Spleen (tissue), 7 donors: ENCODE data around the gene LMOD2.

Experiments used
- POLR2A ChIP-seq, 3 donors: fragments of 450-650 bp; IDR thresholded peaks; one replicate each; pipeline ENCODE4 v1.5.1; 2017; ENCODE audit warnings: antibody characterized with exemption in 3 of 3, mild to moderate bottlenecking in 1 of 3
- POLR2AphosphoS5 ChIP-seq, 3 donors: sonication (generic); formaldehyde crosslinking; IDR thresholded peaks; one replicate each; pipeline ENCODE4 v1.5.1; 2017; ENCODE audit warnings: antibody characterized with exemption in 3 of 3
- TF ChIP-seq, protein P1 (sequence below), 11 experiments: fragments of 200-600 bp in 7 of 11; fragments of 450-650 bp in 4 of 11; sonication (generic) in 4 of 11; IDR thresholded peaks in 8 of 11; conservative IDR thresholded peaks in 3 of 11; 1 replicate in 7 of 11; 2 replicates in 4 of 11; pipeline versions ENCODE4 v1.4.0 to v1.8.0; 2016 to 2021; ENCODE audit warnings: antibody characterized with exemption in 11 of 11, inconsistent platforms in 4 of 11, mild to moderate bottlenecking in 1 of 11
- donor health status: DM: no; HTN: no; CAD: no; lungs with moderate emphysema.
- donor health status: DM: no; HTN: no; CAD: no.
- donor health status: DM: no; HTN: no; CAD: no.

GRCh38 chr7:123679614-123680013 is 23.9 kb downstream of the LMOD2 start:
- TF ChIP-seq POLR2A (IDR thresholded peaks at IDR 0.05) = no peak
- TF ChIP-seq, protein P1, sequence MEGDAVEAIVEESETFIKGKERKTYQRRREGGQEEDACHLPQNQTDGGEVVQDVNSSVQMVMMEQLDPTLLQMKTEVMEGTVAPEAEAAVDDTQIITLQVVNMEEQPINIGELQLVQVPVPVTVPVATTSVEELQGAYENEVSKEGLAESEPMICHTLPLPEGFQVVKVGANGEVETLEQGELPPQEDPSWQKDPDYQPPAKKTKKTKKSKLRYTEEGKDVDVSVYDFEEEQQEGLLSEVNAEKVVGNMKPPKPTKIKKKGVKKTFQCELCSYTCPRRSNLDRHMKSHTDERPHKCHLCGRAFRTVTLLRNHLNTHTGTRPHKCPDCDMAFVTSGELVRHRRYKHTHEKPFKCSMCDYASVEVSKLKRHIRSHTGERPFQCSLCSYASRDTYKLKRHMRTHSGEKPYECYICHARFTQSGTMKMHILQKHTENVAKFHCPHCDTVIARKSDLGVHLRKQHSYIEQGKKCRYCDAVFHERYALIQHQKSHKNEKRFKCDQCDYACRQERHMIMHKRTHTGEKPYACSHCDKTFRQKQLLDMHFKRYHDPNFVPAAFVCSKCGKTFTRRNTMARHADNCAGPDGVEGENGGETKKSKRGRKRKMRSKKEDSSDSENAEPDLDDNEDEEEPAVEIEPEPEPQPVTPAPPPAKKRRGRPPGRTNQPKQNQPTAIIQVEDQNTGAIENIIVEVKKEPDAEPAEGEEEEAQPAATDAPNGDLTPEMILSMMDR (IDR thresholded peaks at IDR 0.05 in 8 of 11, conservative IDR thresholded peaks at IDR 0.05 in 3 of 11) = no peak
- no peak for TF ChIP-seq POLR2AphosphoS5 (IDR thresholded peaks at IDR 0.05)
